K562 (cell line): ENCODE measurements around the gene LTBP1. TPM values are rescaled to one million over a fixed set of nuclear protein-coding genes. Genes with fewer than 3 reads are reported as not detected.

ENCODE experiments used
- ATAC-seq: fragments of 200-7000 bp; cut with Tn5 transposase; 3 replicates; pipeline ENCODE4 v1.9.1; 2020; ENCODE audit warnings: moderate library complexity
- BruUV-seq: library from RNA; stranded (reverse); fragments of 400-500 nt; replicated peaks from 2 replicates; lab custom pipeline; 2021; lab: Mats Ljungman, UMichigan
- CTCF ChIA-PET: fragments of 300-600 bp; formaldehyde crosslinking; extraction: SDS; loops from one replicate; lab custom pipeline; 2021; ENCODE audit warnings: low intra/inter-chr PET ratio; lab: Yijun Ruan, JAX
- POLR2A ChIA-PET: fragments of 300-600, 350-650 bp; sonication (Branson Sonifier 250); formaldehyde crosslinking; extraction: SDS; loops from one replicate; lab custom pipeline; 2021; ENCODE audit warnings: antibody characterized with exemption, inconsistent platforms; lab: Yijun Ruan, JAX
- DNase-seq, 4 experiments: peaks; one replicate each; pipeline versions ENCODE4 v3.0.0 to v3.0.0-alpha.2; 2011 to 2018; ENCODE audit warnings: low spot score in 3 of 4, mixed read lengths in 3 of 4; ENCODE audit errors: extremely low read depth in 1 of 4
- FAIRE-seq: peaks from 2 replicates; lab custom pipeline; 2011; peaks lifted over from hg19 to GRCh38; lab: Jason Lieb, UNC
- H2AFZ ChIP-seq: 2 replicates; pipeline ENCODE4 v1.6.0; 2011; ENCODE audit warnings: low read depth, low read length, control low read depth, inconsistent platforms
- H3K27ac ChIP-seq: fragments of 200-600 bp; 3 replicates; pipeline ENCODE4 v1.8.0; 2011; ENCODE audit warnings: low read depth, mild to moderate bottlenecking, control low read depth, inconsistent platforms, low read length, moderate library complexity, mixed read lengths; ENCODE audit errors: extremely low read depth
- H3K27me3 ChIP-seq, 2 experiments: fragments of 300-600 bp in 1 of 2; 2 replicates in 1 of 2; 3 replicates in 1 of 2; pipeline versions ENCODE4 v1.6.0 to v1.8.0; 2011; ENCODE audit warnings: inconsistent platforms in 2 of 2, low read length in 2 of 2, mild to moderate bottlenecking in 1 of 2, mixed read lengths in 1 of 2, moderate library complexity in 1 of 2; ENCODE audit not compliant: control insufficient read depth in 2 of 2, insufficient read depth in 2 of 2
- H3K36me3 ChIP-seq: fragments of 300-600 bp; 3 replicates; pipeline ENCODE4 v1.8.0; 2011; ENCODE audit warnings: mild to moderate bottlenecking, low read length, inconsistent platforms; ENCODE audit not compliant: control insufficient read depth, insufficient read depth
- H3K4me1 ChIP-seq, 2 experiments: fragments of 200-600 bp in 1 of 2; replicated peaks in 1 of 2; 2 replicates in 1 of 2; 3 replicates in 1 of 2; pipeline versions ENCODE4 v1.5.1 to v1.8.0; 2011; ENCODE audit warnings: inconsistent platforms in 2 of 2, low read length in 2 of 2, mild to moderate bottlenecking in 1 of 2, mixed read lengths in 1 of 2, moderate library complexity in 1 of 2; ENCODE audit not compliant: control insufficient read depth in 2 of 2, insufficient read depth in 2 of 2
- H3K4me2 ChIP-seq: 2 replicates; pipeline ENCODE4 v1.6.1; 2011; ENCODE audit warnings: low read length, control low read depth, inconsistent platforms, mixed read lengths; ENCODE audit not compliant: insufficient read depth
- H3K4me3 ChIP-seq: fragments of 200-600 bp; sonication (generic), shearing (Covaris generic); 2 replicates; pipeline ENCODE4 v1.5.1; 2016; ENCODE audit warnings: control low read depth, inconsistent platforms
- H3K79me2 ChIP-seq: fragments of 200-600 bp; 3 replicates; pipeline ENCODE4 v1.8.0; 2011; ENCODE audit warnings: low read length, inconsistent platforms; ENCODE audit not compliant: control insufficient read depth, insufficient read depth
- H3K9ac ChIP-seq, 2 experiments: 2 replicates each; pipeline versions ENCODE4 v1.6.0 to v1.6.1; 2011; ENCODE audit warnings: low read depth in 2 of 2, low read length in 2 of 2, control low read depth in 1 of 2, inconsistent platforms in 1 of 2, mild to moderate bottlenecking in 1 of 2, mixed read lengths in 1 of 2; ENCODE audit not compliant: insufficient read depth in 1 of 2
- H3K9me1 ChIP-seq: one replicate; pipeline ENCODE4 v1.6.0; 2011; ENCODE audit warnings: inconsistent platforms, mild to moderate bottlenecking, low read length, moderate library complexity; ENCODE audit not compliant: control insufficient read depth, insufficient read depth
- H3K9me3 ChIP-seq: replicated peaks from 2 replicates; pipeline ENCODE4 v1.5.1; 2011; ENCODE audit warnings: low read depth, low read length, inconsistent platforms; ENCODE audit not compliant: control insufficient read depth, insufficient read depth
- H4K20me1 ChIP-seq: replicated peaks from 2 replicates; pipeline ENCODE4 v1.6.1; 2011; ENCODE audit warnings: low read length, inconsistent platforms, mixed read lengths; ENCODE audit not compliant: control insufficient read depth, insufficient read depth
- FOXK1 ChIP-seq: sonication (generic); formaldehyde crosslinking; IDR thresholded peaks from 2 replicates; pipeline ENCODE4 v1.8.0; 2022; ENCODE audit warnings: missing genetic modification reagents, mild to moderate bottlenecking, borderline replicate concordance
- FUS ChIP-seq: fragments of 200-400 bp; formaldehyde crosslinking; optimal IDR thresholded peaks from 2 replicates; pipeline ENCODE3; 2017; ENCODE audit warnings: low read depth, low read length
- HBP1 ChIP-seq: fragments of 450-650 bp; formaldehyde crosslinking; IDR thresholded peaks from 2 replicates; pipeline ENCODE4 v1.4.0; 2022; ENCODE audit warnings: missing genetic modification characterization
- KDM5B ChIP-seq: fragments of 200-600 bp; sonication (generic); IDR thresholded peaks from 2 replicates; pipeline ENCODE4 v1.6.1; 2012; ENCODE audit warnings: low read depth, mild to moderate bottlenecking, moderate library complexity, low read length, control low read depth, inconsistent platforms; ENCODE audit not compliant: insufficient replicate concordance
- OTX1 ChIP-seq: fragments of 450-650 bp; formaldehyde crosslinking; IDR thresholded peaks from 2 replicates; pipeline ENCODE4 v1.4.0; 2022; ENCODE audit warnings: mild to moderate bottlenecking
- RBFOX2 ChIP-seq: fragments of 200-400 bp; formaldehyde crosslinking; IDR thresholded peaks from 2 replicates; pipeline ENCODE4 v1.6.1; 2017; ENCODE audit warnings: low read depth, mild to moderate bottlenecking, low read length, moderate library complexity
- TAF9B ChIP-seq: fragments of 450-650 bp; IDR thresholded peaks from 2 replicates; pipeline ENCODE4 v1.6.1; 2018; ENCODE audit warnings: mild to moderate bottlenecking; ENCODE audit not compliant: partially characterized antibody
- TAL1 ChIP-seq: fragments of 450-650 bp; IDR thresholded peaks from 2 replicates; pipeline ENCODE4 v1.6.1; 2016; ENCODE audit warnings: mild to moderate bottlenecking
- TRIM28 ChIP-seq: fragments of 450-650 bp; IDR thresholded peaks from 2 replicates; pipeline ENCODE4 v1.6.1; 2017
- U2AF1 ChIP-seq: fragments of 200-400 bp; formaldehyde crosslinking; optimal IDR thresholded peaks from 2 replicates; pipeline ENCODE3; 2017; ENCODE audit warnings: mild to moderate bottlenecking, low read depth, low read length, moderate library complexity
- ZNF23 ChIP-seq: fragments of 250-450 bp; sonication (Bioruptor Pico); IDR thresholded peaks from 2 replicates; pipeline ENCODE4 v1.4.0; 2020; ENCODE audit warnings: mild to moderate bottlenecking
- WGBS: fragments of 100-300 bp; shearing (Covaris generic); methylation state at CpG from one replicate; pipeline ENCODE4 v1.1.6; 2016; ENCODE audit warnings: low coverage, mixed read lengths; ENCODE audit not compliant: insufficient coverage; ENCODE audit errors: missing lambda C conversion rate; 5-methylcytosine and 5-hydroxymethylcytosine counted together
- in situ Hi-C: fragments of 300-500 bp; cut with MboI; formaldehyde crosslinking; loops from 4 replicates; pipeline ENCODE4 v1.15.0; 2018; ENCODE audit warnings: inconsistent platforms, mixed read lengths
- intact Hi-C: fragments of 100-400 bp; cut with micrococcal nuclease; formaldehyde crosslinking; loops from 2 replicates; pipeline ENCODE4 v1.14.2; 2022
- polyA plus RNA-seq, 8 experiments: library from polyadenylated mRNA; depleted of rRNA in 4 of 8; stranded (reverse) in 5 of 8; unstranded in 3 of 8; fragments of >200 nt; fragmentation: Nextera tagmentation in 2 of 8; fragmentation: Illumina TruSeq in 1 of 8; extraction: Ambion mirVana in 2 of 8; extraction: Trizol in 1 of 8; gene quantifications; 2 replicates each; pipeline versions ENCODE4 v1.2.1 to v1.2.3, GENCODE V29; 2011 to 2014; ENCODE audit warnings: inconsistent platforms in 1 of 8, missing spikeins in 1 of 8
- total RNA-seq, 7 experiments: library from RNA; depleted of rRNA in 6 of 7; stranded (reverse); fragments of >200 nt in 6 of 7; fragmentation: Illumina TruSeq in 2 of 7; extraction: Trizol in 2 of 7; gene quantifications; 2 replicates each; pipeline versions ENCODE4 v1.2.1 to v1.2.3, GENCODE V29; 2011 to 2021; ENCODE audit warnings: low replicate concordance in 1 of 7
- TF ChIP-seq, protein P1 (sequence below): fragments of 200-800 bp; sonication (Bioruptor generic); IDR thresholded peaks from 2 replicates; pipeline ENCODE4 v1.6.1; 2016; ENCODE audit warnings: missing genetic modification characterization, missing compliant biosample characterization
- TF ChIP-seq, protein P2 (sequence below): fragments of 450-650 bp; conservative IDR thresholded peaks from 2 replicates; pipeline ENCODE4 v1.6.1; 2016; ENCODE audit warnings: missing genetic modification characterization, low read depth, mild to moderate bottlenecking, control low read depth, missing compliant biosample characterization

LTBP1 gene
- total and polyA plus RNA-seq, 9 of the 15 experiments (the other 6 are each of a cell fraction or from before 2014, with no cell fraction given), result 3.6 to 16.4 (median 8.5) TPM

DNA sequence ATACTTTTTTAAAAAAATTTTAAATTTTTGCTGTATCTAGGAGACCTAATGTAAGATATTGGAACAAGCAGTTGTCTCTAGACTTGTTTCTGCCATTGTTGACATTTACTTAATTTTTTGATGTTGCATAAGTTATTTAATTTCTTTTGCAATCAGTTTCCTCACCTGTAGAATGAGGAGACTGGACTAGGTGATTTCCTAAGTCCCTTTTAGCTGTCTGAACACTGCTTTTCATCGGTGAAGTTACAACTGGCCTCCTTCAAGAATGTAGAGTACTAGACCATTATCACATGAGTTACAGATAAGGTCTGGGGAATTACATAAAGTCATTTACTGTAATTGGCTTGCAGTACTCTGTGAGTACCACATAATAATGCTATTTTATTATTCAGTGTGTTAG is 147.6 kb downstream of the LTBP1 start:
- CTCF ChIA-PET, result no interaction called here
- in situ Hi-C loops, result no loop called here
- DNase-seq, result no peak
- H3K36me3 ChIP-seq, result no peaks in the 10 kb centered on the region
- TF ChIP-seq FUS (no peak), RBFOX2 (no peak), TRIM28 (no peak), U2AF1 (no peak), HBP1 (CRISPR knock-in tag) (no peak), ZNF23 (CRISPR knock-in tag) (no peak), KDM5B (no peak), TAL1 (no peak), FOXK1 (CRISPR knock-in tag) (no peak), OTX1 (CRISPR knock-in tag) (no peak), TAF9B (no peak)
- TF ChIP-seq, protein P1, sequence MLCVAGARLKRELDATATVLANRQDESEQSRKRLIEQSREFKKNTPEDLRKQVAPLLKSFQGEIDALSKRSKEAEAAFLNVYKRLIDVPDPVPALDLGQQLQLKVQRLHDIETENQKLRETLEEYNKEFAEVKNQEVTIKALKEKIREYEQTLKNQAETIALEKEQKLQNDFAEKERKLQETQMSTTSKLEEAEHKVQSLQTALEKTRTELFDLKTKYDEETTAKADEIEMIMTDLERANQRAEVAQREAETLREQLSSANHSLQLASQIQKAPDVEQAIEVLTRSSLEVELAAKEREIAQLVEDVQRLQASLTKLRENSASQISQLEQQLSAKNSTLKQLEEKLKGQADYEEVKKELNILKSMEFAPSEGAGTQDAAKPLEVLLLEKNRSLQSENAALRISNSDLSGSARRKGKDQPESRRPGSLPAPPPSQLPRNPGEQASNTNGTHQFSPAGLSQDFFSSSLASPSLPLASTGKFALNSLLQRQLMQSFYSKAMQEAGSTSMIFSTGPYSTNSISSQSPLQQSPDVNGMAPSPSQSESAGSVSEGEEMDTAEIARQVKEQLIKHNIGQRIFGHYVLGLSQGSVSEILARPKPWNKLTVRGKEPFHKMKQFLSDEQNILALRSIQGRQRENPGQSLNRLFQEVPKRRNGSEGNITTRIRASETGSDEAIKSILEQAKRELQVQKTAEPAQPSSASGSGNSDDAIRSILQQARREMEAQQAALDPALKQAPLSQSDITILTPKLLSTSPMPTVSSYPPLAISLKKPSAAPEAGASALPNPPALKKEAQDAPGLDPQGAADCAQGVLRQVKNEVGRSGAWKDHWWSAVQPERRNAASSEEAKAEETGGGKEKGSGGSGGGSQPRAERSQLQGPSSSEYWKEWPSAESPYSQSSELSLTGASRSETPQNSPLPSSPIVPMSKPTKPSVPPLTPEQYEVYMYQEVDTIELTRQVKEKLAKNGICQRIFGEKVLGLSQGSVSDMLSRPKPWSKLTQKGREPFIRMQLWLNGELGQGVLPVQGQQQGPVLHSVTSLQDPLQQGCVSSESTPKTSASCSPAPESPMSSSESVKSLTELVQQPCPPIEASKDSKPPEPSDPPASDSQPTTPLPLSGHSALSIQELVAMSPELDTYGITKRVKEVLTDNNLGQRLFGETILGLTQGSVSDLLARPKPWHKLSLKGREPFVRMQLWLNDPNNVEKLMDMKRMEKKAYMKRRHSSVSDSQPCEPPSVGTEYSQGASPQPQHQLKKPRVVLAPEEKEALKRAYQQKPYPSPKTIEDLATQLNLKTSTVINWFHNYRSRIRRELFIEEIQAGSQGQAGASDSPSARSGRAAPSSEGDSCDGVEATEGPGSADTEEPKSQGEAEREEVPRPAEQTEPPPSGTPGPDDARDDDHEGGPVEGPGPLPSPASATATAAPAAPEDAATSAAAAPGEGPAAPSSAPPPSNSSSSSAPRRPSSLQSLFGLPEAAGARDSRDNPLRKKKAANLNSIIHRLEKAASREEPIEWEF (CRISPR knock-in tag), result no peak
- TF ChIP-seq, protein P2, sequence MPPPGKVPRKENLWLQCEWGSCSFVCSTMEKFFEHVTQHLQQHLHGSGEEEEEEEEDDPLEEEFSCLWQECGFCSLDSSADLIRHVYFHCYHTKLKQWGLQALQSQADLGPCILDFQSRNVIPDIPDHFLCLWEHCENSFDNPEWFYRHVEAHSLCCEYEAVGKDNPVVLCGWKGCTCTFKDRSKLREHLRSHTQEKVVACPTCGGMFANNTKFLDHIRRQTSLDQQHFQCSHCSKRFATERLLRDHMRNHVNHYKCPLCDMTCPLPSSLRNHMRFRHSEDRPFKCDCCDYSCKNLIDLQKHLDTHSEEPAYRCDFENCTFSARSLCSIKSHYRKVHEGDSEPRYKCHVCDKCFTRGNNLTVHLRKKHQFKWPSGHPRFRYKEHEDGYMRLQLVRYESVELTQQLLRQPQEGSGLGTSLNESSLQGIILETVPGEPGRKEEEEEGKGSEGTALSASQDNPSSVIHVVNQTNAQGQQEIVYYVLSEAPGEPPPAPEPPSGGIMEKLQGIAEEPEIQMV, result no peak
- TF ChIP-seq, all 486 proteins: peak for 0
- H3K27ac ChIP-seq, result no peak overlapping the region
- H2AFZ ChIP-seq, result no peak overlapping the region
- no peaks in the 10 kb centered on the region for H3K4me1 ChIP-seq
- FAIRE-seq (no peak), ATAC-seq (no peak)
- intact Hi-C loops, result no loop called here
- POLR2A ChIA-PET, result no interaction called here
- no peak overlapping the region for H3K4me2 ChIP-seq
- no peak overlapping the region for H3K9ac ChIP-seq
- H3K9me3 ChIP-seq, result no peaks in the 10 kb centered on the region
- H3K79me2 ChIP-seq, result no peaks in the 10 kb centered on the region
- BruUV-seq, result no TSS peak
- WGBS, result 27% methylated on average over 1 of the region's 1 CpG
- H3K27me3 ChIP-seq, result no peaks in the 10 kb centered on the region; a peak in 1 of 5 replicates
- no peaks in the 10 kb centered on the region for H4K20me1 ChIP-seq
- no peak overlapping the region for H3K4me3 ChIP-seq
- no peaks in the 10 kb centered on the region for H3K9me1 ChIP-seq
